ENCODE measurements around the gene SLAMF7.

DNA sequence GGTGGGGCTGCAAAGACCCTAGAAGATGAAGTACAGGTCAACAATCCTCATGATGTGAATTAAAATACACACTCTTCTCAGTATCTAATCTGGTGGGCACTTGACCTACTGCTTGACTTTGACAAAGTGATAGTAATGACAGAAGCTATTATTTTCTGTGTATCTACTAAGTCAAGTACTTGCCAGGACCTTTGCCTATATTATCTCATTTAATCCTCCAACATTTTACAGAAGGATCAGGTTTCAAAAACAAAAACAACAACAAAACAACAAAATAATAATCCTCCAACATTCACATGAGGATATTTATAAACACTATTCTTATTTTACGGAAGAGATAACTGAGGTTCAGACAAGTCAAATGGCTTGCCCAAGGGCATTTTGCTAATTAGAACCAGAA, 23.0 kb upstream of the SLAMF7 start:
- no peak for TF ChIP-seq POLR2AphosphoS5 (IDR thresholded peaks at IDR 0.05; ENCODE audit: low read depth)
- TF ChIP-seq, protein P1, sequence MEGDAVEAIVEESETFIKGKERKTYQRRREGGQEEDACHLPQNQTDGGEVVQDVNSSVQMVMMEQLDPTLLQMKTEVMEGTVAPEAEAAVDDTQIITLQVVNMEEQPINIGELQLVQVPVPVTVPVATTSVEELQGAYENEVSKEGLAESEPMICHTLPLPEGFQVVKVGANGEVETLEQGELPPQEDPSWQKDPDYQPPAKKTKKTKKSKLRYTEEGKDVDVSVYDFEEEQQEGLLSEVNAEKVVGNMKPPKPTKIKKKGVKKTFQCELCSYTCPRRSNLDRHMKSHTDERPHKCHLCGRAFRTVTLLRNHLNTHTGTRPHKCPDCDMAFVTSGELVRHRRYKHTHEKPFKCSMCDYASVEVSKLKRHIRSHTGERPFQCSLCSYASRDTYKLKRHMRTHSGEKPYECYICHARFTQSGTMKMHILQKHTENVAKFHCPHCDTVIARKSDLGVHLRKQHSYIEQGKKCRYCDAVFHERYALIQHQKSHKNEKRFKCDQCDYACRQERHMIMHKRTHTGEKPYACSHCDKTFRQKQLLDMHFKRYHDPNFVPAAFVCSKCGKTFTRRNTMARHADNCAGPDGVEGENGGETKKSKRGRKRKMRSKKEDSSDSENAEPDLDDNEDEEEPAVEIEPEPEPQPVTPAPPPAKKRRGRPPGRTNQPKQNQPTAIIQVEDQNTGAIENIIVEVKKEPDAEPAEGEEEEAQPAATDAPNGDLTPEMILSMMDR (conservative IDR thresholded peaks at IDR 0.05; ENCODE audit: low read depth in 2 of 2) = no peak
- no peak for TF ChIP-seq CREB1 (CRISPR knock-in tag; IDR thresholded peaks at IDR 0.05; ENCODE audit: low read depth)
- no peak for TF ChIP-seq EZH2 (IDR thresholded peaks at IDR 0.05; ENCODE audit: low read depth, unreplicated experiment)
- no peak for TF ChIP-seq EZH2phosphoT487 (IDR thresholded peaks at IDR 0.05; ENCODE audit: unreplicated experiment)
- no peak for TF ChIP-seq STAT1 (IDR thresholded peaks at IDR 0.05; ENCODE audit: unreplicated experiment)
- no peak for TF ChIP-seq REST (IDR thresholded peaks at IDR 0.05; ENCODE audit: unreplicated experiment)
- no peak for TF ChIP-seq ZNF331 (CRISPR knock-in tag; IDR thresholded peaks at IDR 0.05; ENCODE audit: low read depth)
- TF ChIP-seq ZNF114 (CRISPR knock-in tag; IDR thresholded peaks at IDR 0.05) = no peak
